HepG2 (cell line): ENCODE data around the gene WDR83. TPM values are rescaled to one million over a fixed set of nuclear protein-coding genes. Genes with fewer than 3 reads are reported as not detected.

Experiments used
- CTCF ChIP-seq: sonication (generic); formaldehyde crosslinking; IDR thresholded peaks from 2 replicates; pipeline ENCODE4 v1.5.0; 2020; ENCODE audit warnings: mild to moderate bottlenecking, missing genetic modification reagents, moderate library complexity
- ELF1 ChIP-seq: sonication (generic); formaldehyde crosslinking; IDR thresholded peaks from 2 replicates; pipeline ENCODE4 v1.4.0; 2020; ENCODE audit warnings: missing genetic modification reagents
- EP300 ChIP-seq, 3 experiments: sonication (generic) in 1 of 3; formaldehyde crosslinking in 1 of 3; IDR thresholded peaks; 2 replicates each; pipeline versions ENCODE4 v1.5.1 to v1.6.1; 2011 to 2020; ENCODE audit warnings: low read depth in 2 of 3, low read length in 2 of 3, borderline replicate concordance in 1 of 3, improper control_type of control experiment in 1 of 3, mild to moderate bottlenecking in 1 of 3, missing genetic modification reagents in 1 of 3, moderate library complexity in 1 of 3
- ETS1 ChIP-seq: sonication (generic); formaldehyde crosslinking; IDR thresholded peaks from 2 replicates; pipeline ENCODE4 v1.4.0; 2020; ENCODE audit warnings: missing genetic modification reagents
- GLI4 ChIP-seq: sonication (generic); formaldehyde crosslinking; IDR thresholded peaks from 2 replicates; pipeline ENCODE4 v1.5.1; 2020; ENCODE audit warnings: missing genetic modification reagents, mild to moderate bottlenecking, moderate library complexity, borderline replicate concordance
- IRF9 ChIP-seq: sonication (generic); formaldehyde crosslinking; IDR thresholded peaks from 2 replicates; pipeline ENCODE4 v1.8.0; 2022; ENCODE audit warnings: missing genetic modification reagents, mild to moderate bottlenecking, borderline replicate concordance
- KMT2A ChIP-seq: sonication (generic); formaldehyde crosslinking; IDR thresholded peaks from 2 replicates; pipeline ENCODE4 v1.4.0; 2020; ENCODE audit warnings: missing genetic modification reagents
- NR2F2 ChIP-seq: IDR thresholded peaks from 2 replicates; pipeline ENCODE4 v1.6.1; 2012; ENCODE audit warnings: low read depth, inconsistent platforms, borderline replicate concordance
- TCF7L2 ChIP-seq: IDR thresholded peaks from 2 replicates; pipeline ENCODE4 v1.6.1; 2011; ENCODE audit warnings: mild to moderate bottlenecking, low read depth, low read length, moderate library complexity
- TEF ChIP-seq: sonication (generic); formaldehyde crosslinking; IDR thresholded peaks from 2 replicates; pipeline ENCODE4 v1.5.0; 2020; ENCODE audit warnings: missing genetic modification reagents
- ZBTB42 ChIP-seq: sonication (generic); formaldehyde crosslinking; IDR thresholded peaks from 2 replicates; pipeline ENCODE4 v1.5.0; 2020; ENCODE audit warnings: mild to moderate bottlenecking, missing genetic modification reagents
- ZFP90 ChIP-seq: sonication (generic); formaldehyde crosslinking; IDR thresholded peaks from 2 replicates; pipeline ENCODE4 v1.8.0; 2022; ENCODE audit warnings: missing genetic modification reagents, mild to moderate bottlenecking, inconsistent platforms, borderline replicate concordance
- ZKSCAN8 ChIP-seq: IDR thresholded peaks from 2 replicates; pipeline ENCODE4 v1.6.1; 2016; ENCODE audit warnings: borderline replicate concordance, missing genetic modification reagents, missing compliant biosample characterization
- ZMYM2 ChIP-seq: sonication (generic); formaldehyde crosslinking; IDR thresholded peaks from 2 replicates; pipeline ENCODE4 v1.8.0; 2022; ENCODE audit warnings: mild to moderate bottlenecking, missing genetic modification reagents
- ZNF10 ChIP-seq: sonication (generic); formaldehyde crosslinking; IDR thresholded peaks from 2 replicates; pipeline ENCODE4 v1.4.0; 2020; ENCODE audit warnings: mild to moderate bottlenecking, low read depth, missing genetic modification reagents, borderline replicate concordance
- ZNF225 ChIP-seq: sonication (generic); formaldehyde crosslinking; IDR thresholded peaks from 2 replicates; pipeline ENCODE4 v1.4.0; 2020; ENCODE audit warnings: mild to moderate bottlenecking, missing genetic modification reagents
- ZNF34 ChIP-seq: sonication (generic); formaldehyde crosslinking; IDR thresholded peaks from 2 replicates; pipeline ENCODE4 v1.4.0; 2020; ENCODE audit warnings: mild to moderate bottlenecking, missing genetic modification reagents, borderline replicate concordance
- ZNF431 ChIP-seq: sonication (generic); formaldehyde crosslinking; IDR thresholded peaks from 2 replicates; pipeline ENCODE4 v1.9.0; 2022; ENCODE audit warnings: missing genetic modification reagents, low read depth, mild to moderate bottlenecking, borderline replicate concordance
- ZNF572 ChIP-seq: sonication (generic); formaldehyde crosslinking; IDR thresholded peaks from 2 replicates; pipeline ENCODE4 v1.5.1; 2020; ENCODE audit warnings: mild to moderate bottlenecking, missing genetic modification reagents
- ZNF674 ChIP-seq: sonication (generic); formaldehyde crosslinking; IDR thresholded peaks from 2 replicates; pipeline ENCODE4 v1.5.0; 2020; ENCODE audit warnings: low read depth, mild to moderate bottlenecking, missing genetic modification reagents
- ZNF773 ChIP-seq: sonication (generic); formaldehyde crosslinking; IDR thresholded peaks from 2 replicates; pipeline ENCODE4 v1.4.0; 2020; ENCODE audit warnings: missing genetic modification reagents, borderline replicate concordance
- ZNF816 ChIP-seq: sonication (generic); formaldehyde crosslinking; IDR thresholded peaks from 2 replicates; pipeline ENCODE4 v1.8.0; 2022; ENCODE audit warnings: missing genetic modification reagents, mild to moderate bottlenecking, borderline replicate concordance
- ZSCAN21 ChIP-seq: sonication (generic); formaldehyde crosslinking; IDR thresholded peaks from 2 replicates; pipeline ENCODE4 v1.8.0; 2022; ENCODE audit warnings: mild to moderate bottlenecking, missing genetic modification reagents, moderate library complexity, borderline replicate concordance
- polyA plus RNA-seq, 8 experiments: library from polyadenylated mRNA; depleted of rRNA in 3 of 8; stranded (reverse) in 7 of 8; unstranded in 1 of 8; fragments of >200 nt; fragmentation: Illumina TruSeq in 4 of 8; extraction: Trizol in 4 of 8; gene quantifications; 2 replicates each; pipeline versions ENCODE4 v1.2.1 to v1.2.3, GENCODE V29; 2011 to 2016; ENCODE audit warnings: low read depth in 4 of 8, missing spikeins in 1 of 8, mixed read lengths in 1 of 8; ENCODE audit not compliant: insufficient read depth in 1 of 8
- total RNA-seq, 5 experiments: library from RNA; depleted of rRNA; stranded (reverse); fragments of >200 nt; fragmentation: Illumina TruSeq; extraction: Trizol; gene quantifications; 2 replicates each; pipeline ENCODE4 v1.2.3, GENCODE V29; 2016; ENCODE audit warnings: low read depth in 1 of 5

The WDR83 gene
- total and polyA plus RNA-seq, 2 of the 13 experiments (the other 11 are each of a cell fraction or from before 2014, with no cell fraction given): 4.5 to 10.7 TPM

- TF ChIP-seq GLI4 (0 out of 2 replicates have a peak, but pooled peaks have one; percentile 67), ZNF674 (CRISPR knock-in tag) (no peak), ZFP90 (peak; percentile 59; the same call in 1 of the 2 replicates), NR2F2 (no peak), ZKSCAN8 (CRISPR knock-in tag) (no peak), ZNF773 (CRISPR knock-in tag) (no peak), ETS1 (CRISPR knock-in tag) (no peak), ZMYM2 (CRISPR knock-in tag) (no peak), ZNF816 (no peak), EP300 (IDR thresholded peaks at IDR 0.05; ENCODE audit: low read depth in 2 of 2, low read length in 2 of 2) (no peak), EP300 (CRISPR knock-in tag; IDR thresholded peaks at IDR 0.05; ENCODE audit: borderline replicate concordance) (no peak), ZSCAN21 (CRISPR knock-in tag) (no peak; the same call in 1 of the 2 replicates), TCF7L2 (no peak), ZNF572 (CRISPR knock-in tag) (0 out of 2 replicates have a peak, but pooled peaks have one; percentile 48), ELF1 (CRISPR knock-in tag) (peak; percentile 92), ZNF431 (CRISPR knock-in tag) (0 out of 2 replicates have a peak, but pooled peaks have one; percentile 24), CTCF (CRISPR knock-in tag) (peak; percentile 28; the same call in 1 of the 2 replicates), IRF9 (CRISPR knock-in tag) (peak; percentile 38; the same call in 1 of the 2 replicates), ZNF34 (CRISPR knock-in tag) (peak; percentile 7; the same call in 1 of the 2 replicates), ZBTB42 (CRISPR knock-in tag) (no peak), TEF (CRISPR knock-in tag) (no peak), ZNF10 (CRISPR knock-in tag) (no peak), ZNF225 (CRISPR knock-in tag) (peak; percentile 24; the same call in 1 of the 2 replicates), KMT2A (CRISPR knock-in tag) (peak; percentile 63; the same call in 1 of the 2 replicates)
These were observed 30.0 kb downstream of the WDR83 start, which contains the start of gene FBXW9 (continued) for GRCh38 chr19:12696366-12697335.
